ENCODE results near the gene CEP120.
A peak's percentile ranks its signal among the peaks of the same experiment; 100 is the strongest.
"Not testable (repeated sequence)": the region's sequence is repeated elsewhere in the genome, so short reads cannot be mapped to it uniquely, and the experiment has no call there.

Gene CEP120

GRCh38 chr5:123423278-123424149, at the start of gene CEP120:
Gene CEP120 (minus strand): TSS chr5:123423403. CDS start chr5:123422998, 405 bp downstream.
- DNase-seq = peak; percentile 98

DNA sequence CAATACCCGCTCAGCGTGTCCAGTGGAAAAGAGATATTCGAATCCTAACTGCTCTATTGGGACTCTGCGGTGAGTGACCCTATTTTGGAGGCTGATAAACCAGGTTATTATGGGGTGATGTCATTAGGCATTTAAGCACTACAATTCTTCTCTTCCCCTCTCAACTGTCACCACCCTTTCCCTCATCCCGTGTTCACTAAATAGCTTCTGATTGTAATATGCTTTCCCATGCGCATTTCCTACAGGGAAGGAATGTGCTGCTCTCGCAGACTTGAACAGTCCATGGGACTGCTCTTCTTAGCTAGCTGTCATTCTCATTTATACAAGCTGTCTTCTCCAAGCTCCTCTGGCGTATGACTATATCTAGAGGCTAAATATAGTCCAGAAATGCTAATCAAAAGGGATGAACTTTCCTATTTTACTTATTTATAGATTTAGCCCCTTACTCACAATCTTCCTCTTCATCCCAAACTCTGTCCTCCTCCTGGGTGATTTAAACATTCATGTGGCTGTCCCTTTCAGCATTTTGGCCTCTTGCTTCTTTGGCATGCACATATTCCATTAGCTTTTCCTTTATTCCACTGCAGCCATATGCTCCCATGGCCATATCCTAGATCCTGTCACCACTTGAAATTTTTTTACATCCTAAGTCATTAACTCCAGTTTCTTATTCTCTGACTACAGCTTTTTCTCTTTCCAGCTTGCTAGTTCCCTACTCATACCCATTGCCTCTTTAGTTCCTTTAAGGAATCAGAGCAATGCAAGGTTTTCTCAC, 49.1 kb upstream of the CEP120 start:
- DNase-seq = no peak

DNA sequence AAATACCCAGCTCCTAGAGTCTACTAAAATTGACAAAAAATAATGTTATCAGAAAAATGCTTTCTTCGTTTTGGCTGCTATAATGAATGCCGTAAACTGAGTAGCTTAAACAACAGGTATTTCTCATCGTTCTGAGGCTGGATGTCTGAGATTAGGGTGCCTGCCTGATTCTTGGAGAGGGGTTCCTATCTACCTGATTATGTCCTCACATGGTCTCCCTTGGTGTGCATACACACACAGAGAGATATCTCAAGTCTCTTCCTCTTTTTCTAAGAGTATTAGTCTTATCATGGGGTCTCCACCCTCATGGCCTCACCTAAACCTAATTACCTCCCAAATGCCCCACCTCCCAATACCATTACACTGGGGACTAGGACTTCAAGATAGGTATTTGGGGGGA, 48.2 kb upstream of the CEP120 start:
- DNase-seq = no peak

- DNase-seq = not testable (repeated sequence)
Observed at GRCh38 chr5:123466839-123467238, 43.6 kb upstream of the CEP120 start.

- peak; percentile 60 for DNase-seq
Observed at GRCh38 chr5:123460296-123460729, 37.1 kb upstream of the CEP120 start.

GRCh38 chr5:123458994-123459393, 35.8 kb upstream of the CEP120 start:
- DNase-seq = not testable (repeated sequence)

DNA sequence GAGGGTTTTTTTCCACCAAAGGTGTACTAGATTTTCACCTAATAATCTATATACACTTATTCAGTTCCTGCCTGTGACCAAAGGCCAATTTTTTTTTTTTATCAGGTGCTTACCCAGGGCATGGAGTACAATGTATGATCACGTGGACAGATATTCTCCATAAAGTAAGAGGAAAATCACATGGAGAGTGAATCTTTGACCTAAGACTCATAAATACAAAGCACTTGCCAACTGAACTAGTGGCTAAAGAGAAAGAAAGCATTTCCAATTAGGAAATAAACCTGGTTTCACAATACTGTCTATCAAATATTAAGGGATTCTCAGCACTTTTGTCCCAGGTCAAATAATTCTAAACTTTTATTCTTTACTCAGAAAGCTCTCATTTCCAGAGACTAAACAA, 33.0 kb upstream of the CEP120 start:
- DNase-seq = no peak

- DNase-seq = no peak
Observed at GRCh38 chr5:123455640-123456039, 32.4 kb upstream of the CEP120 start.

DNA sequence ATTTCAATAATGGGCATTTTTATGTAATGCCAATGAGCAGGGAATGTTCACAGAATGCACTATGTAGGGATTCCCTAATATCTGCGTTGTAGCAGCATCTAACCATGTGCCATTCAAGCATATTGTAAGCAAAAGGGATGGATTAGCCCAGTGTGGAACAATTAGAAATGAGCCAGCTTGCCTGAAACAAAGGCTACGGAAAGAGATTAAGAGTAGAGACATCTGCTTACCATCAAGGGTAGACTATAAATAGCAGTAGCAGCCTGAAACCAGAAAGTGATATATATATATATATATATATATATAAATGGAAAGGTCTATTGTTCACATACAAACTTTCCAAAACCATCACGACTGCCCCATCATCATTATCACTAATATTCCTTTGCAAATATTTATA, 31.9 kb upstream of the CEP120 start:
- no peak for DNase-seq

GRCh38 chr5:123454259-123454911, 31.2 kb upstream of the CEP120 start:
- DNase-seq = no peak

DNA sequence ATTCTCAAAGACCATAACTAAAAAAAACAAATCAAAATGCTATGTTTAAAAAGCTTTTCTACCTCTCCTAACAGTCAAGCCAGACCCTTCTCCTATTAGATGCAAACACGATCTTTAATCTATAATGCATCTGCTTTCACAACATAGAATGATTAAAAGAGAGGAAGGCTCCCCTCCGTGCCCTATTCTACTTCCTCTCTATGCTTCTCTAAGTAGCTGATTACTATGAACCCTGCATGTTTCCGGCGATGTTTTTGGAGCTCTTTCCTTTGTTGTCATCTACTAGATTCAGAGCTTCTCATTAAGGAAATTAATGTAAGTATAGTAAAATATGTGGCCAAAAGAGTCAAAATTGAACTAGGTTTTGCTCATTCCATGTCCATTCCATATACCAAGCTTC, 29.2 kb upstream of the CEP120 start:
- no peak for DNase-seq

DNA sequence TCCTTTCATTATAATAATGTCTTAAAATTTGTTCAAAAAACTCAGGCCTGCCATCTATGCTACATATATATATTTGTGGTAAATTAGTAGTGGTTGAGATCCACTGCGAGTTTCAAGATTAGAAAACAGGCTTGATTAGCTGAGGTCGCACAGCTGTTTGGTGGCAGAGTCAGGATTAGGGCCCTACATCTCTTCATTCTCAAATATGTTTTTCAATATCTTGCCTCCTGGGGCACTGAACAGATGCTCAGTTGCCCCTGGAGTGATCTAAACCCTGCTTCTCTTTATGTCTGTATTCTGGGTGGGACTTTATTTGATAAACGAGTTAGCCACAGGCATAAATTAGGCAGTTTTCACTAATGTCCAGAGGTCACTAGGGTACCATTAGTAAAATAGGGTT, 27.8 kb upstream of the CEP120 start:
- no peak for DNase-seq

DNA sequence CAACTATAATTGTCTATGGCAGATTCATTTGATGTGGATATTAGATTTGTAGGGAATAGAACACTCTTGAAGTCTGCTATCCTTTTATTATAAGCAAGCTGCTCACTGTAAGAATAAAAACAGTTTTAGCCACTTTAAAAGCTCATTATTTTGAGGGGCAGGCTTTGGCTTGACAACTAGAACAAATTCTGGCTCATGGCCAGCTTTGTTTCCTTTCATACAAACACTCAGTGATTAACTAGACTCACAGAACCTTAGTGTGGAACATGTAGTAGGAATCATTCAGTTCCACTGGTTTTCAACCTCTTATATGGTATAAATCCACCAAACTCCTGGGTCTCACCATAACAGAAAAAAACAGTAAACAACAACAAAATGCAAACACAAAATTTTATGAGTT, 27.4 kb upstream of the CEP120 start:
- DNase-seq = no peak

DNA sequence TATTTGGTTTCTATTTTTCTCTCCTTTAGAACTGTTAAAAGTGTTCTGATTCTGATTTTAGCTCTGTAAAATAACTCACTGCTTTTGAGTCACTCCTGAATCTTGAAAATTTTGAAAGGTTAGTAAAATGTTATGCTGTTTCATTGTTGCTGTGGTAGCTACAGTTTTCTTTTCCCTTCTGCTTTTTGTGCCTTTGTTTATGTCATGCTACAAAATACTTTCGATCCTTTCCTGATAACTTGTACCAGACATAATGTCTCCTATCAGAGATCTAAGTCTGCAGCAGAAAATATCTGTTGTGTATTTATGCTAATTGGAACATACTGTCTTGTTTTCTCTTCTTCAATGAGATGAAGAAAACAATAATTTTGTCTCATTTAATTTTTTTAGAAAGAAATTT, 26.9 kb upstream of the CEP120 start:
- DNase-seq = no peak

DNA sequence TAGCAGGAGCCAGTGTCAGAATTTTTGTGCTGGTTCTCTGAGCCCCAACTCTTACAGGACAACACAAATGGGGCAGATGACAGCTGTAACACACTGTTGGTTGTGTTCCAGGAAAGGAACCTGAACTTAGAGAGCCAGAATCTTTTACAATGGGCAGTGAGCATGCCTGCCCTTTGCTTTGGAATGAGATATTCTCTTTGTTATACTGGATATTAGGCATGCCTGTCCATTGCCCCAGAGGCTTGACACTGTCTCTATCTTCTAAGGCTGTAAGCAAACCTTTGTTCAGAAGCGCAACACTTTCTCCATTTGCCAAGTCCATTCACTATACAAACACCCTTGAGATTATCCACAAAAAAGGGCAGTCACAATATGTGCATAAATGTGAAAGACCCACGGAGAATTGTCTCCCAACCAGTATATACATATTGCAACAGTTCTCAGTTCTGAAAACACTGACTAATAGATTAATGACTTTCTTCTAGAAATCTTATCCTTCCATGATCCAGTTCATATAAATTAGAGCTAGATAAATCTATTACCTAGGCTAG, 26.3 kb upstream of the CEP120 start:
- DNase-seq = no peak

GRCh38 chr5:123448743-123449142, 25.5 kb upstream of the CEP120 start:
- no peak for DNase-seq

GRCh38 chr5:123448017-123448617, 24.9 kb upstream of the CEP120 start:
- DNase-seq = peak; percentile 31

GRCh38 chr5:123444016-123444415, 20.8 kb upstream of the CEP120 start:
- no peak for DNase-seq

GRCh38 chr5:123441408-123441807, 18.2 kb upstream of the CEP120 start:
- DNase-seq = peak; percentile 27

- no peak for DNase-seq
Observed at GRCh38 chr5:123440456-123441181, 17.4 kb upstream of the CEP120 start.

DNA sequence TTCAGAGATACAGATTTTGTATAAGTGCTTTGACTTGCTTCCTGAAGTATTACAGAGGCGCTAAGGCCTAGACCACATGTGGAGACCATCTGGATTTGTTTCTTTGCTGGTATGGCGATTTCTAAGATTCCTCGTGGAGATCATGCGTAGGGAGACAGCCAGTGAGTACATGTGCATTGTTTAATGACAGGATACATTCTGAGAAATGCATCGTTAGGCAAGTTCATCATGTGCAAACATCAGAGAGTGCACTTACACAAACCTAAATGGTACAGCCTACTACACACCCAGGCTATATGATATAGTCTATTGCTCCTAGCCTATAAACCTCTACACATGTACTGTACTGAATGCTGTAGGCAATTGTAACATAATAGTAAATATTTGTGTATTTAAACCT, 16.5 kb upstream of the CEP120 start:
- DNase-seq = no peak

GRCh38 chr5:123438902-123439301, 15.7 kb upstream of the CEP120 start:
- no peak for DNase-seq

Measured in stimulated activated CD4-positive, alpha-beta T cell treated with anti-CD3 and anti-CD28 coated beads, Interleukin-4, amount 100 ng/mL, for 24 hours (primary cell).